Stimulated activated CD8-positive, alpha-beta memory T cell treated with anti-CD3 and anti-CD28 coated beads, Interleukin-4, amount 100 ng/mL, for 1 hour (primary cell): ENCODE data around the gene FRMD4B.
A peak's percentile ranks its signal among the peaks of the same experiment; 100 is the strongest.
"Not testable (repeated sequence)": the region's sequence is repeated elsewhere in the genome, so short reads cannot be mapped to it uniquely, and the experiment has no call there.

ENCODE experiments used
- DNase-seq, 2 donors: peaks; one replicate each; pipeline ENCODE4 v3.0.0-alpha.2; 2020; ENCODE audit warnings: low read depth in 2 of 2, low spot score in 1 of 2

The FRMD4B gene

GRCh38 chr3:69288161-69288895, 97.6 kb downstream of the FRMD4B start:
- DNase-seq = no peak

- DNase-seq = no peak
These were observed 101.8 kb downstream of the FRMD4B start for GRCh38 chr3:69283913-69284611.

GRCh38 chr3:69283496-69283895, 102.4 kb downstream of the FRMD4B start:
- no peak for DNase-seq

- peak; percentile 17 to 19 for DNase-seq
These were observed 103.7 kb downstream of the FRMD4B start for GRCh38 chr3:69282181-69282580.

- not testable (repeated sequence) for DNase-seq
These were observed 108.5 kb downstream of the FRMD4B start for GRCh38 chr3:69277403-69277802.

GRCh38 chr3:69276884-69277283, 109.0 kb downstream of the FRMD4B start:
- DNase-seq = no peak

GRCh38 chr3:69276191-69276590, 109.7 kb downstream of the FRMD4B start:
- not testable (repeated sequence) for DNase-seq

- no peak for DNase-seq
These were observed 112.0 kb downstream of the FRMD4B start for GRCh38 chr3:69273896-69274295.

- no peak for DNase-seq
These were observed 113.3 kb downstream of the FRMD4B start for GRCh38 chr3:69272556-69272955.

- DNase-seq = no peak
These were observed 114.8 kb downstream of the FRMD4B start for GRCh38 chr3:69271098-69271497.

GRCh38 chr3:69266585-69266984, 119.3 kb downstream of the FRMD4B start:
- no peak for DNase-seq

GRCh38 chr3:69266071-69266470, 119.8 kb downstream of the FRMD4B start:
- DNase-seq = not testable (repeated sequence)

GRCh38 chr3:69260843-69261405, 125.0 kb downstream of the FRMD4B start:
- DNase-seq = not testable (repeated sequence)

- DNase-seq = no peak
These were observed 125.6 kb downstream of the FRMD4B start for GRCh38 chr3:69260216-69260787.

GRCh38 chr3:69259125-69259524, 126.8 kb downstream of the FRMD4B start:
- DNase-seq = no peak

GRCh38 chr3:69255928-69256327, 130.0 kb downstream of the FRMD4B start:
- DNase-seq = no peak

GRCh38 chr3:69254351-69254750, 131.5 kb downstream of the FRMD4B start:
- DNase-seq = no peak

GRCh38 chr3:69252631-69253030, 133.3 kb downstream of the FRMD4B start:
- no peak for DNase-seq

GRCh38 chr3:69252141-69252540, 133.7 kb downstream of the FRMD4B start:
- no peak for DNase-seq

GRCh38 chr3:69251078-69251805, 134.6 kb downstream of the FRMD4B start:
- DNase-seq = no peak

- DNase-seq = no peak
These were observed 135.9 kb downstream of the FRMD4B start for GRCh38 chr3:69250014-69250413.
